Measurements from ENCODE around the gene B4GALT2.

DNA sequence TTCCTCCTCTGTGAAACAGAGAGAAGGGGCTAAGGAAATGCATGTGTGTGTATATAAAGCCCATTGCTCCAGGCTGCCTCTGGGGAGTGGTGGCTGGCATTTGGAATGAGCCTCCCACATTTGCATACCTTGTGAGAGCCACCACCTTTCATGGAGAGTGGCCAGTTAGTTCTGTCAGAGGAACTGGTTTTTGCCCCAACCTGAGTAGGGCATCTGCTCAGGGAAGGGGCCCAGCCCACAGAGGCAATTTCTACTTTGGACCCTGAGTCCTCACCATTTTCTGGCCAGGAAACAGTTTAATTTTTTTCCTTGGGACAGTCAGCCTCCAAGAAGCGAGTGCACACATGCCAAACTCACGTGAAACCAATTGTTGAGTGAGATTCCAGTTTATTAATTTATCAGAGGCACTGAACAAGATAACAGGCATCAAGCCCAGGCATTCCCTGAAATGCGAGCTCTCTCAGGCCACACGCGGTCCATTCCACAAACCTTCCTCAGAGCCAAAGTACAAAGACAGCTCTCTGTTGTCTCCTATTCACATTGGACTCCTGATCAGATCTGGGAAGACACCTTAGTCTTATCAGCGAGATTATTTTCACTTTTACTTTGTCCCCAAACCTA is 53.3 kb downstream of the B4GALT2 start:
- TF ChIP-seq, protein P1, sequence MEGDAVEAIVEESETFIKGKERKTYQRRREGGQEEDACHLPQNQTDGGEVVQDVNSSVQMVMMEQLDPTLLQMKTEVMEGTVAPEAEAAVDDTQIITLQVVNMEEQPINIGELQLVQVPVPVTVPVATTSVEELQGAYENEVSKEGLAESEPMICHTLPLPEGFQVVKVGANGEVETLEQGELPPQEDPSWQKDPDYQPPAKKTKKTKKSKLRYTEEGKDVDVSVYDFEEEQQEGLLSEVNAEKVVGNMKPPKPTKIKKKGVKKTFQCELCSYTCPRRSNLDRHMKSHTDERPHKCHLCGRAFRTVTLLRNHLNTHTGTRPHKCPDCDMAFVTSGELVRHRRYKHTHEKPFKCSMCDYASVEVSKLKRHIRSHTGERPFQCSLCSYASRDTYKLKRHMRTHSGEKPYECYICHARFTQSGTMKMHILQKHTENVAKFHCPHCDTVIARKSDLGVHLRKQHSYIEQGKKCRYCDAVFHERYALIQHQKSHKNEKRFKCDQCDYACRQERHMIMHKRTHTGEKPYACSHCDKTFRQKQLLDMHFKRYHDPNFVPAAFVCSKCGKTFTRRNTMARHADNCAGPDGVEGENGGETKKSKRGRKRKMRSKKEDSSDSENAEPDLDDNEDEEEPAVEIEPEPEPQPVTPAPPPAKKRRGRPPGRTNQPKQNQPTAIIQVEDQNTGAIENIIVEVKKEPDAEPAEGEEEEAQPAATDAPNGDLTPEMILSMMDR (IDR thresholded peaks at IDR 0.05), result no peak
- no peak for TF ChIP-seq POLR2A (IDR thresholded peaks at IDR 0.05)
